Hematopoietic multipotent progenitor cell treated with erythropoietin and hydrocortisone succinate and interleukin-3 and kit ligand, for 4 days (in vitro differentiated cells): ENCODE measurements around the gene STK32B.
"Not testable (repeated sequence)": the region's sequence is repeated elsewhere in the genome, so short reads cannot be mapped to it uniquely, and the experiment has no call there.

Source experiments
- DNase-seq: peaks from one replicate; pipeline ENCODE4 v3.0.0-alpha.2; 2015

STK32B gene

DNA sequence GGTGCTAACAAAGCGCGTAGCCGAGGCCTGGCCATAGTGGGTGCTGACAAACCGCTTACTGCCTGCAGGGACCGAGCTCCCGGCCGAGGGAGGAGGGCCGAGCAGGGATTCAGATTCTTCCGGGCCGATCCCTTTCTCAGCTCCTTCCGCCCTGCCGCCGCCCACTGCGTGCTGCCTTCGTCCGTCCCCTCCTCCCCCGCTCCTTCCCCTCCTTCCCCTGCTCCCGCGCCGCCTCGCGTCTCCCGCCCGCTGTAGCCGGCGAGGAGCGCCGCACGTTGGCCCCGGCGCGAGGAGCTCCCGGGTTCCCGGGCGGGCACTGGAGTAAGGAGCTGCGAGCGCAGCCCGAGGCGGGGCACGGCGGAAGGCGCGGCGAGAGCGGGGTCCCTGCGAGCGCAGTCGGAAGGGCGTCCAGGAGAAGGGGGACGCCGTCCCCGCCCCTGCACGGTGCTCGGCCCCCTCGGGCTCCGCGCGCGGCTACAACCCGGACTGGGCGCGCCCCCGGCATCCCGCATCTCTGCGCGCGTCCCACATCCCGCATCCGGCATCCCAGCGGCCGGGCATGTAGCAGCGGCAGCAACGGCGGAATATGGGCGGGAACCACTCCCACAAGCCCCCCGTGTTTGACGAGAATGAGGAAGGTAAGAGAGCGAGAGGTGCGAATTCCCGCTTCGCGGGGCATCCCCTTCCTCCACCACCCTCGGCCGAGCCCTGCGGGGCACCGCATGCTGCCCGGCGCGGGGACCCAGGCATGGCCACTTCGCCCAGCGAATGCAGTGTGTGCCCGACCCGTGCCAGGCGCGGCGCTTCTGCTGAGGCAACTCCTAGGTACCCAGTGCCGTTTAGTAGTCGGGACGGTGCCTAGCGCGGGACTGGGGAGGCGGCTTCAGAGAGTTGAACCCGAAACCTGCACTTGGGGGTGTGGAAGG is at the start of gene STK32B:
STK32B (plus strand) TSS at position 203 of the 926 bp plus-strand sequence.
- DNase-seq = peak; percentile 80

DNA sequence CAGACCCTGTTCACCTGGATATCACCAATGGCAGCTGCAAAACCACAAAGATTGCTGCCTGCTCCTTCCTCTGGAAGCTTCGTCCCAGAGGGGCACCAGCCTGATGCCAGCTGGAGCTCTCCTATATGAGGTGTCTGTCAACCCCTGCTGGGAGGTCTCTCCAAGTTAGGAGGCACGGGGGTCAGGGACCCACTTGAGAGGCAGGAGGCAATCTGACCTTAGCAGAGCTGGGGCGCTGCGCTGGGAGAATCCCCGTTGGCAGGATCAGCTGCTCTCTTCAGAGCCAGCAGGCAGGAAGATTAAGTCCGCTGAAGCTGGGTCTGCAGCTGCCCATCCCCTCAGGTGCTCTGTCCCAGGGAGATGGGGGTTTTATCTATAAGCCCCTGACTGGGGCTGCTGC is 49.6 kb upstream of the STK32B start:
- DNase-seq = not testable (repeated sequence)

DNA sequence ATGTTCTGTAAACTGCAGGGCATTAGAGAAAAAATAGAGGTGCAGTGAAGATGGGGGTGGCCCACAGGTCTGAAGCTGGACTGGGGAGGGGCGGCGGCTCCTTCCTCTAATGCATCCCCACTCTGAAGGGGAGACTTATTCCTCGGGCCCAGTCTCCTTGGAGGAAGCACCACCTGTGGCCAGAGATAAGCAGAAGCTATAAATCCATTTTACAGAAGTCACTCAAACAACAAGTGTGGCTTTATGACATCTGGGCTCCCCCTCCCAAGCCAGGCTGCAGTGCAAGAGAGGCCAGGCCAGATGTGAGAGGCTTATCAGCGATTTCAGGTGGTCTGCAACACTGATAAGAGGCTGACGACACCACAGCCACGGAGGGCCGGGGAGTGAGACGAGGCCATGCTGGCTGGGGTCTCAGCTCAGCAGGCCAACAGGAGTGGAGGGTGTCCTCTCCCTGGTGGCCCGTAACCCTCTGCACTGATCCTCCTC is 47.9 kb upstream of the STK32B start:
- peak; percentile 93 for DNase-seq

DNA sequence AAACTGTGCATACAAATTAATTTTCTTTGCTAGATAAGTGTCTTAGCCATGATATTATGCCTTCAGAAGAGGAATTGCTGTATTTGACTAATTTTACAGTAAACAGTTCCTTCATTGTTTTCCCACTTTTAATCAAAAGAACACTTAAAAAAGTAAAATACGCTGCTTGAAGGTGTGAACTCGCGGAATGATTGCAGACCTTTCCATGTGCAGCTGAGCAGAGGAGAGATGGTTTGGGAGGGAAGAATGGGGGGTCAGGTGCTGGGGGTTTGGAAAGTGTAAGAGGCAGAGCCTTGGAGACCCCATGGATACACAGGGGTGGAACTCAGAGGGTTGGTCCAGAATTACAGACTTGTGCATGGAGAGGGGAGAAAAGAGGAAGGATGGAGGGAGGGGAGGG is 47.4 kb upstream of the STK32B start:
- DNase-seq = no peak

DNA sequence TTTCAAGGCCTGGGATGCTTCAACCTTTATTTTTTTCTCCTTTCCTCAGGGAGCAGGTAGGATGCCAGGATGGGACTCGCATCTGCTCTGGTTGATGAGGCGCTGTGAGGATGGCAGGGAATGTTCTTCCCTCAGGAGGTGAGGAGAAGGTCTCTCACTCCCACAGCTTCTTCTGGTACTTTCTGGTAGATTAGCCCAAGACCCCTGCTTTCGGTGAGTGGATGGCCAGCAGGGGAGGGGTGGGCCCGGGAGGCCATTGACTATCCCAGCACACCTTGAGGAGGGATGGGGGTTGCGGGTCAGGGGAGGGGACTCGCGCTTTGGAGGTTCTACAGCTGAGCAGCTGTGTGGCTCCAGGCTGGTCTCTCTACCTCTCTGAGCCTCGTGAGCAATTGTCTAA is 46.8 kb upstream of the STK32B start:
- DNase-seq = no peak

DNA sequence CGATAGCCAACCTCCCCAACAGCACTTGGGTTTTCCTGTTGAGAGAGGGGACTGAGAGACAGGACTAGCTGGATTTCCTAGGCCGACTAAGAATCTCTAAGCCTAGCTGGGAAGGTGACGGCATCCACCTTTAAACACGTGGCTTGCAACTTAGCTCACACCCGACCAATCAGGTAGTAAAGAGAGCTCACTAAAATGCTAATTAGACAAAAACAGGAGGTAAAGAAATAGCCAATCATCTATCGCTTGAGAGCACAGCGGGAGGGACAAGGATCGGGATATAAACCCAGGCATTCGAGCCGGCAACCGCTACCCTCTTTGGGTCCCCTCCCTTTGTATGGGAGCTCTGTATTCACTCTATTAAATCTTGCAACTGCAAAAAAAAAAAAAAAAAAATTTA is 44.3 kb upstream of the STK32B start:
- not testable (repeated sequence) for DNase-seq

DNA sequence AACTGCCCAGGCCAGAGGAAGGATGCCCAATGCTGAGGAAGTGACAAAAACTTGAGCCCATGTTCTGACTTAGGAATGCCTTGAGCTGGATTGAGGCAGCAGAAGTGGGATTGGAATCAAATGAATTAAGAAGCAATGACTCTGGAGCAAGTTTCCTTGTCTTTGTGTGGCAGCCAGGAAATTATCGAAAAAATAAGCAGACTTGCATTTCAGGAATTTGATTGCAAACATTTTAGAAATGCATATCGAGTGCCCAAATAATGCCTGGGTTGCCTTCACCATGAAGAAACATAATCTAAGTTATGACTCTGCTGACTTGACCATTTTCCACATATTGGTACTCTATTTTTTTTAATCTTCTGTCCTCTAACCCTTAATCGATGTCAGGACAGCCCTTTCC is 41.5 kb upstream of the STK32B start:
- no peak for DNase-seq

DNA sequence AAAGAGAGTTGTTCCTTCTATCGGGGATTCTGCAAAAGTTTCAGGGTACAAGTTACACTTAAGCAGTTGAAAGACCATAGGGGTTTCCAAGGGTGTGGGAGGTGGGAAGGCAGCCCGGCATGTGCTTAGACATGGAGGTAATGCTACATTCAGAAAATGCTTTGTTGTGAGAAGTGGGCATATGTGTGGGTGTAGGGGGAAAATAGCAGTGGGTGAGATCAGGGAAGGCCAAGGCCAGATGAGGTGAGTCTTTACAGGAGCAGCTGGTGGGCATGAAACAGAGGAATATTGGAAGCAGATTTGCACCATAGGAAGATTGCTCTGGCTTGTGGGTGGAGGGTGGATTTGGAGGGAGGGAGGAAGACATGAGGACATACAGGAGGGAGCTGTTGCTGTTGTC is 40.3 kb upstream of the STK32B start:
- DNase-seq = no peak

DNA sequence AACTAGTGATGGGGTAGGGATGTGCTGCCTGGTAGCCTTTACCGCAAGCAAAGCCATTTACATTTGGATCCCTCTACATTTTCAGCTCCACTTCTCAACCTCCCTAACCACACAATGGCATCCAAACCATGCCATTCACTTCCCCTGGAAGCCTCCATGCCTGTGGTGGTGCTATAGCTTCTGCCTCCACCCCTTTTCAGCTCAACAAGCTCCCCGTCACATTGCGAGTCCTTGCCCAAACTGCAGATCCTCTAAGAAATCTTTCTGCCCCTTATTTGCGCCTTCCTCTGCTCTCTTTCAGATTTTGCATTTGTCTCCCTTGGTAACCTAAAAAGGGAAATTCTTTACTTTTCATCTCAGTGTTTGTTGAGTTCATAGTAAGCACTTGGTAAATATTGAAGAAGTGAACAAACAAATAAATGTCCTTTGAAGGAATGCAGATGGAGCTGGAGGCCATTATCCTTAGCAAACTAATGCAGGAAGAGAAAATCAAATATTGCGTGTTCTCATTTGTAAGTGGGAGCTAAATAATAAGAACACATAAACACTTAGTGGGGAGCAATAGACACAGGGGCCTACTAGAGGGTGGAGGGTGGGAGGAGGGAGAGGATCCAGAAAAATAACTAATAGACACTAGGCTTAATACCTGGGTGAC is 38.9 kb upstream of the STK32B start:
- DNase-seq = no peak

DNA sequence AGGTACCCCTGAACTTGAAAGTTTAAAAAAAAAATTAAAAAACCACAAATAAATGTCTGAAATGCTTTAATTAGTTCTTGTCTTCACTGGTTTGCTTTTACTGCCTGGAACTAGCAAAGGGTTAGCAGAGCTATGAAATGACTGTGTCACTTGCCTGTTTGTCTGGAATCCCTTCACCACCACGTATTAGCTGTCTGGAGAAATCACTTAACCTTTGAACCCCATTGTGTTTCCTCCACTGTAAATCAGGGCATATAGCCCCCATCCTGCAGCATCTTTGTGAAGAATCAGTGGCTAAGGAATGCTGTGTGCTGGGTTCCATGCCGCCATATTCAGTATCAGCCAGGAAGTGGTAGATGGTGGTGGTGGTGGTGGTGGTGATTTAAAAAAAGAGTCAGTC is 38.3 kb upstream of the STK32B start:
- no peak for DNase-seq

DNA sequence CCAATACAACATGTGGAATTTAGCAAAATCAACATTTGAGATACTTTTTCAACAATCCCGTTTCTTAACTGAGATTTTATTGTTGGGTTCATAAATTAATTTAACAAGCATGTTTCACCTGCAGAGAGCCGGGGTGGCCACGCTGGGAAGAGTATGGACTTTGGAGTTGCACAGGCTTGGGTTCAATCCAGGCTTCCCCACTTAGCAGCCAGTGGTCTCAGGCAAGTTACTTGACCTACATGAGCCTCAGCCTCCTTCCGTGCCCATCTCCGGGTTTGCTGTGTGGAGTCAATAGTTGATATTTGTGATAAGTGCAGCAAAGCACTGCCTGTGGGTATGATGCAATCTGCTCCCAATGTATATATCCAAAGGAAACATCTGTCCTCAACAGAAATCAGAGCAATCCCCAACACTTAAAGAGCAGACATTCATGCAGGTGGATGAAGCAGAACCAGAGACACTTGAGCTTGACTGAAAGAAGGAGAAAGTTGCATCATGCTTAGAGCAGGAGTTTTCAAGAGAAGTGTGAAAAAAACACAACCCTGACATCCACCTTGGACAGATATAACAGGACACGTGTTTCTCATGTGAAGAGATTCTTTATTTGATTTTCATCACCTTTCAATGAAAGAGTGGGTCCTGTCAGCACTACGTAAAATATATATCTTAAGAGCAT is 37.1 kb upstream of the STK32B start:
- peak; percentile 37 for DNase-seq

DNA sequence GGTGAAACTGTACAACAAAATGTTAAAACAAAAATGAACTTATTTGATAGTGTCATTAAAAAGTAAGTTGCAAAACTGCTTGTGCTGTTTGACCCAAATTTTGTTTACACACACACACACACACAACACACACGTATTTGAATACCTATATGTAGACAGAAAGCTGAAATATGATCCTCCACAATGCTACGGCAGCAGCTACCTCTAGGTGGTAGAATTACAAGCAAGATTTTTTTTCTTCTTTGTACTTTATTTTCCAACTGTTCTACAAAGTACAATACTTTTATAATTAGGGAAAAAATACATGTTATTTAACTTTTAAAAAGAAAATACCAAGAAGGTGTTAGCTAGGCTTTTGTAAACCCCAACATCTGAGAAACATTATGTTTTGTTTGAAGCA is 33.2 kb upstream of the STK32B start:
- peak; percentile 65 for DNase-seq

DNA sequence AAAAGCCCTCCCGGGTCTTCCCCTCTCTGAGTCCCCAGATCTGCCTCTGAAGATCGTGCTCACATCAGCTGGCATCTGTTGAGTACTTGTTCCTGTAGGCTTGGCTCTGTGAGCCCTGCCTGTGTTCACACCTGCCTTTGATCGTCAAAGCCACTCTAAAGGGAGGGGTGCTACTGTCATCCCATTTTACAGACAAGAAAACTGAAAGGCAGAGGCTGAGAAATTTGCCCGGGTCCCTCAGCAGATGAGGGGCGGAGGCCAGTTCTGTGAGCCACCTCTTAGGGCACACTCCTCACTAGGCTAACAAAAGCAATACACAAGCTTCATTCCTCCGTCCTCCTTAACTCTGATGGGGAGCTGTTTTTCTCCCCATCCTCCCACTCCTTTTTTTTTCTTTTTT is 32.7 kb upstream of the STK32B start:
- DNase-seq = peak; percentile 63

DNA sequence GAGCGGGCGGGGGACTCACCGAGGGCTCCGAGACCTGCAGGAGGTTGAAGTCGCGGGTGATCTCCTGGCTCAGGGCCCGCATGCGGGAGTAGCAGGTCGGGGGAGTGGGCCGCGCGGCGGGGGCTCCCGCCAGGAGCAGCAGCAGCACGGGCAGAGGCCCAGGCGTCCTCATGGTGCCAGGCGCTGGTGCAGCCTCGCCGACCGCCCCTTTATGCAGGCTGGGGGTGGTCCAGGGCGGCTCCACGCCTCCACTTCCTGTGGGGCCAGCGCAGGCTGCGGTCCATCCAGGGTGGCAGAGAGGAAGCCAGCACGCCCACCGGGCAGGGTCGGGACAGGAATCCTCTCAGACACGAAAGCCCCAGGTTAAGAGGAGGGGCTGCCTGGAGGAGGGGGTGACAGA is 32.0 kb upstream of the STK32B start, which contains the start of gene CYTL1:
CYTL1 (minus strand) TSS at position 185 of the 400 bp plus-strand sequence; CDS start at position 172, 13 bp downstream.
- DNase-seq = peak; percentile 84

DNA sequence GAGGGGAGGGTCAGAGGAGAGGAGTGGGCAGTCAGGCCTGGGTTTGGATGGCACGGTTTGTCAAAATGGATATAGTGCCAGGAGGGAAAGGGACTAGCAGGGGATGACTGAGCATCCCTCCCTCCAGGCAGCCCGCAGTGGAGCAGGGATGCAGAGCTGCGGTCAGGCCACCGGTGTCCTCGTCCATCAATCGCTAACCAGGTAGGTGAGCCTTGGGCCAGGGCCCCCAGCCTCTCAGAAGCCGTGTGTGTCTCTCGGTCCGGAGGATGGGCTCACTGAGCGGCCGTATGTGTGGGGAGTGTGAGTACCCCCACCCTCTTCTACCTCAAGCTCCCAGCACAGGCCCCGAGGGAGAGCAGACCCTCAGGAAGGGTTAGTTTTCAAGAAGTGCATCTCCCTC is 31.5 kb upstream of the STK32B start:
- no peak for DNase-seq

DNA sequence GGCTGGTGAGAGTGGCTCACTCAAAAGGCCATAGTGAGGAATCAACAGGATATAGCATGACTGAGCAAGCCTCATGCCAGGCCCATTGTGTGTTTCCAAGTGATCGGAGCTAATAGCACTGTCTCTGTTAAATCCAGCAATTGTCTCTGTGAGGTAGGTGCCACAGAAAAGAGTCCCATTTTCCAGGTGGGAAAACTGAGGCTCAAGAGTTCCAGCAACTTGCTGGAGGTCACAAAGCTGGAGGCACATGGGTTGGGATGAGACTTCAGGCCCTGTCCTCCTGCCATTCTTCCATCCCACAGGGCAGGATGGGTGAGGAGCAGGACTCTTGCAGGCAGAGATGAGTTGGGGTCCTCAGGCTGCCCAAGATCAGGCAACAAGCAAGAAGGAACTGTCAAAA is 30.9 kb upstream of the STK32B start:
- DNase-seq = peak; percentile 36

DNA sequence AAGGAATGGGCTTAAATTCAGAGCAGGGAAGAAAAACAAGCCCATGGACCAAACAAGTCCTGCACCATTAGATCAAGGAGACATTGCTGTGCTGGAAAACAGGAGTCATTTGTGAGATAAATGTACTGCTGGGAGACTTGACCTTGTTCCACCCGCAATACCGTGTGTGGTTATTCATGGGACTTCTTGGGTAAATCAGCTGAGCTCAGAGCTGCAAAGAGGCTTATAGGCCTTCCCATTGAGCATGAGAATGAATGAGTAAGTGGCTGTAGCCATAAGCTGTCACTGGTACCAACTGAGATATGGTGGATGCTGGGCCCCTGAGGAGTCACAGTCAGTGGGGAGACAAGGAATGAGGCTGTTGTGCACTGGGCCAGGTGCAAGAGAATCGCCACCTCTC is 29.7 kb upstream of the STK32B start:
- DNase-seq = peak; percentile 40

DNA sequence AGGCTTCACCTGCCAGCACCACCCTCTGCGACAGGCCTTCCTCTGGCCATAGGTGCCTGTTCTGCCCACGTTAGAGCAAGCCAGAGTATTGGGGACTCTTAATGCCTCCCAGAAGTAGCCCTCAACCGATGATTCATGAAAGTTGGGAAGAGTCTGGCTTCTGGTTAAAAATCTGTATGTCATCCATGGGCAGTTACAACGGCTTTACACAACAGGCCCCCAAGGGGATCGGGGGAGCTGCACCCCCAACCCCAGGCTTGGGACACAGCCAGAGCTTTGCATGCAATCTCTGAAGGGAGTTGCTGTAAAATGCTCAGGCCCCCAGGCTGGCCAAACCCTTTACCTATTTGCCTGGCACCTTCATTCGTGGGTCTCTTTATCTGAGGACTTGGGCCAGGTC is 26.6 kb upstream of the STK32B start:
- no peak for DNase-seq

DNA sequence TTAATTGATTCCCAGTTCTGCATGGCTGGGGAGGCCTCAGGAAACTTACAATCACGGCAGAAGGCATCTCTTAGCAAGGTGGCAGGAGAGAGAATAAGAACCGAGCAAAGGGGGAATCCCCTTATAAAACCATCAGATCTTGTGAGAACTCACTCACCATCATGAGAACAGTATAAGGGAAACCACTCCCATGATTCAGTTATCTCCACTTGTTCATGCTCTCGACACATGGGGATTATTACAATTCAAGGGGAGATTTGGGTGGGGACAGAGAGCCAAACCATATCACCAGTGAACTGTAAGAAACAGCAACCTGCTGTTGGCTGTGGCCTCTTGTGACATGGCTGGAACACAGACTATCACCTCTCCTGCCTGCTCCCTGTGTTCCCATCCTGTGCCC is 24.9 kb upstream of the STK32B start:
- no peak for DNase-seq

DNA sequence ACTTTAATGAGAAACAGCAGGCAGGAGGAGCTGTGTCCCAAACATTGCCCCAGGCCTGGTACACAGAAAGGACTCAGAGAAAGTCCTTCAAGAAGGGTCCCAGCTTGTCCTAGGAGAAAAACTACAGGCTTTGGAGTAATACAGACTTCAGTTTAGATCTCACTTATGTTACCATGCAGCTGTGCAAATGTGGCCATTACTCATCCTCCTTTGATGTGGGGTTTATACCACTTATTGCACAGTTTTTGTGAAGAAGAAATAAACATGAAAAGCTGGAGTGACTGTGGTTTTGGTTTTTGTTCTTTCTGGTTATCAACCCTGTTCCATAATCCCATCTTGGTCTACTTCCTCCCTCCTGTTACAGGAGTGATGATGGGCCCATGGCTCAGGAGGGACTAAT is 23.9 kb upstream of the STK32B start:
- DNase-seq = no peak

DNA sequence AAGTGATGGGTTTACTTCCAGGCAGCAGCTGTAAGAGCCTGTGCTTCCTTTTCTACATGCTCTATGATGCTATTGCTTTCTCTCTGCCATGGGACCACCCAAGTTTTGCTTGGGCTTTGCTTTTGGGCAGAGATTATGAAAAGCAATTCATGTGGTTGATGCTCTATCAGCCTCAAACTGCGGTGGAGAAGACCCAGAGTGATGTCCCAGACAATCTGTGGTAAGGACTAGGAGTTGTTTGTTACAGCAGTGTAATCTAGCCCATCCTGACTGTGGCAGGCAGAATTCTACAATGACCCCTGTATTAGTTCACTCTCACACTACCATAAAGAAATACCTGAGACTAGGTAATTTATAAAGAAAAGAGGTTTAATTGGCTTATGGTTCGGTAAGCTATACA is 22.8 kb upstream of the STK32B start:
- no peak for DNase-seq

DNA sequence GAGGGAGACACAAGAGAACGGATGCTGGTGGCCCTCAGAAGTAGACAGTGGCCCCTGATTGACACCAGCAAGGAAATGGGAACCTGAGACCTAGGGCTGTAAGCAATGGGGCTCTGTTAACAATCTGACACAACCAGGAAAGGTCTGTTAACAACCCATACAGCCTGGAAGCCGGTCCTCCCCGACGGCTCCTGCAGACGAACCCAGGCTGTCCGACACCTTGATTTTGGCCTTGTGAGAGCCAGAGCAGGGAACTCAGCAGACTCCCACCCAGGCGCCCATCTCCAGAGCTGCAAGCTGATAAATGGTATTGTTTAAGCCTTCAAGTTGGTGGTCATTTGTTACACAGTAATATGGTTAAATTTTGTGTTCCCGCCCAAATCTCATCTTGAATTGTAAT is 21.8 kb upstream of the STK32B start:
- no peak for DNase-seq

DNA sequence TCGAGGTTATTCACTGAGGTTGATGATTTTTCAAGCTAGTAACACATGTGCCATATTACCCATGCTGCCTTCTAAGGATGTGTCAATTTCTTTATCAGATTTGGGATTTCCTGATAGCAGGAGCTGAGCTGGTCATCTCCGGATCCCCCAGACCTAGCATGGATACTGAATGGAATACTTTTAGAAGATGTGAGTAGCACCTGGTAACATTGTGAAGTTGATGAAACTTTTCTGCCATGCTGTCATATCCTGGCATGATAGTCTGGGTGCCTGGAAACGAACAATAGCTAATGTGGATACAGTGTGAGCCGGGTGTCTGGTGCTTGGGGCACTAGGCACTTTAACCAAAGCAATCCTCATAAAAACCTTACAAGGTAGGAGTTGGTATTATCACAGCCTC is 21.1 kb upstream of the STK32B start:
- DNase-seq = no peak

DNA sequence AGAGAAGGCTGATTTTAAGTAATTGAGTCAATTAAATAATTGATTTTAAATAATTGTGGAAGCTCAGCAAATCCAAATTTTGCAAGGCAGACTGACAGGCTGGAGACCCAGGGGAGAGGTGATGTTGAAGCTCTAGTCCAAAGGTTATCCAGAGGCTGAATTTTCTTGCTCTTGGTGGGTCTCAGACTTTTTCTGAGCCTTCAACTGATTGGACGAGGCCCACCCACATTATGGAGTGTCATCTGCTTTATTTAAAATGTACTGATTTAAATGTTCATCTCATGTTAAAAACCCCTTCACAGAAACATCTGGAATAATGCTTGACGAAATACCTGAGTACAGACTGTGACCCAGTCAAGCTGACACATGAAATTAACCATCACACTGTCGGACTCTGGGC is 20.4 kb upstream of the STK32B start:
- no peak for DNase-seq
